GM19463 (cell line): Measurements from ENCODE around the gene DRGX.

Source experiments
- ATAC-seq: cut with Tn5 transposase; IDR thresholded peaks from one replicate; pipeline ENCODE4 v1.9.1; 2021; ENCODE audit warnings: mild to moderate bottlenecking, moderate library complexity; ENCODE audit not compliant: unreplicated experiment

The DRGX gene

DNA sequence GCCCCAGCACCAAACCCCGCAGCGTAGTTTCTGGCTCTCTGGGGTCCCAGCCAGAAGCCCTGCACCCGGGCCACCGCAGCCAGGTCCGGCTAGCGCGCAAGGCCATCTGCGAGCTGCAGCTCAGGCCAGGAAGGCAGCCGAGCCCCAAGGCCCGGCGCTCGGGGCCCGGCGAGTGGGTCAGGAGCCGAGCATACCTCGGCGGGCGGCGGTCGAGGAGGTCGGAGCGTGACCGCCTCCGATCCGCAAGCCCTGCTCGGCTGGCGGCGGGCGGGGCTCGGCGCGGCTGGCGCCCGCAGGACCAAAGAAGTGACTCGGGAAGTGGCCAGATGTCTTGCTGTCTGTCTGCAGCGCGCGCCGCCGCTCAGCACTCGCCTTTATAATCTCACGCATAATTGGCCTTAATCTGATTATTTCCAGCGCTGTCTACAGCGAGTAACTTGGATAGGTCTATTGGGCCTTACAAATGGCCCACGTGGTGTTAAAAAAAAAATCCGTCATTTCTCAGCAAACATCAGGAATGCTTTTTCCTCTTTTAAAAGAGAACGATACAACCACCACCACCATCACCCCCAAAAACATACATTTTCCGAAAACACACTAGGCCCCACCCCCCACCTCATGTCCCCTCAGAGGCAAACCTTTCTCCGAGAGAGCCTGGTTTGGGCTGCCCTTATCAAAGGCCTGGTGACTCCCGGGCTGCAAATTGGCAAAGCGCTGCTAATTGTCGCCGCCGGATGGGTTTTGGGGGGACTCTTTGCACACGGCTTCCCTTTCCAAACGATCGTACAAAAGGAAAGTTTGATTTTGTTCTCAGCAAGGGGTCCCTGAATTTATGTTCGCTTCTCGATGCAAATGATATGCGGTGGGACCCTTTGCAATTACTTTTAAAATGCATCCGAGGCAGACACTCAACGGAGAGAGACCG is at the start of gene DRGX:
DRGX (minus strand) TSS at position 349 of the 925 bp plus-strand sequence. CDS start 649 bp downstream, outside the sequence.
- no peak for ATAC-seq

DNA sequence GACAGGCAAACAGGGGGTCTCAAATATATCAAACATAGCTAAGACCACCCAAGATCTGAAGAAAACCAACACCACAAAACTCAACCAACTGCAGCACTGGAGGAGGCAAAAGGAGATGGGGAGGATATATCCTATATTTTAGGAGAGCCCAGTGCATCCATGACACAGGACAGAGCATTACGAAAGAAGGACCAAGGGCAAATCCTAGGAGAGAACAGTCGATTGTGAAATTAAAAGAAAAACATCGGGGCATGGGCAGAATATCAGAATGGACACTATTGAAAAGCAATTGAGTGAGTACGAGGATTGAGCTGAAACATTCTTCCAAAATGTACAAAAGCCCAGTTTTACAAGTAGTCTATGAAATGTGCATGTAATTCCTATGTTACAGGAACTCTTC is 48.5 kb upstream of the DRGX start:
- no peak for ATAC-seq

DNA sequence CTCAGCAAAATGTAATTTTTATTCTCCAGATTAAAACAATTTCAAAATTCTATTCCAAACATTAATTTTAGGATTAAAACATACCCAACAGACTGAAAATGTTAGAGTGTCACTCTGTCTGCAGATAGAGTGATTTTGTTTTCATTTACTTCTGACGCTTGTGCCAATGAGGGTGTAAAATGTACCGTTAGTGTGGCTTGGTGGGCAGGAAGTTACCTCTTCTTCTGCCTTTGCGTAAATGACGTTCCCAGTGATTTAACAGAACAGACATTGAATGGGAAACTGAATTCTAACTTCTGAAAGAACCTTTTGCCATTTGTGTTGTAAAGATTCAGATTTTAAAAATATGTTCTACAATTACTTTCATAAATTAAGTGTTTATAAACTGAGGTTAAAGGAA is 47.0 kb upstream of the DRGX start:
- no peak for ATAC-seq

GRCh38 chr10:49441488-49442476 is 45.9 kb upstream of the DRGX start:
- no peak for ATAC-seq

DNA sequence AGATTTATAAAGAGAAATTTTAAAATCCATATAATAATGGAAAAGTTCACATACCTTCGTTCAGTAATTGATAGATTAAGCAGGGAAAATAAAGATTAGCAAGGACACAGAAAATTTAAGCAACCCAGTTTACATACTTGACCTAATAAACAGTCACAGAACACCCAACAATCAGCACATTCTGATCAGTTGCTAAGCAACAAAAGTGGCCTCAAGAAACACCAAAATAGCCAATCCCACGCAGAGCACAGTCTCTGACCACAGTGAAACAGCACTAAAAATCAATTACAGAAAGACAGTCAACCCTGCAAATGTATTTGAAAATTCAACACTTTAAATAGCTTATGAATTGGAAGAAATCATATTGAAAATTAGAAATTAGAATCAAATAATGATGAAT is 39.3 kb upstream of the DRGX start:
- no peak for ATAC-seq

GRCh38 chr10:49433069-49433468 is 37.2 kb upstream of the DRGX start:
- no peak for ATAC-seq

- no peak for ATAC-seq
Observed at GRCh38 chr10:49431426-49431825, 35.5 kb upstream of the DRGX start.

GRCh38 chr10:49429458-49429857 is 33.6 kb upstream of the DRGX start:
- ATAC-seq: no peak

GRCh38 chr10:49426490-49427360 is 30.8 kb upstream of the DRGX start:
- no peak for ATAC-seq

GRCh38 chr10:49419005-49419404 is 23.1 kb upstream of the DRGX start:
- no peak for ATAC-seq

GRCh38 chr10:49418328-49418727 is 22.4 kb upstream of the DRGX start:
- no peak for ATAC-seq

DNA sequence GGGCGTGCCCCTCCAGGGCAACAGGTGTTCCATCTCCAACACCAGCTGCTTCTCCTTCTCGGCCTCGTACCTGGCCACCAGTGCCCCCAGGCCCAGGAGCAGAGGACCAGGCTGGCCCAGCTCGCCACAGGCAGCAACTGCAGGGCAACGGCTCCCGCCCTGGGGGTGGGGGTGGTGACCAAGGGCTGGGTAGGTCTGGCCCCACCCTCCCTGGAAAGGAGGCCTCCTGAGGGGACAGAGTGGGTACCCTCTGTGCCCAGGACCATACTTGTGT is 22.1 kb upstream of the DRGX start:
- ATAC-seq: no peak

GRCh38 chr10:49417311-49418052 is 21.6 kb upstream of the DRGX start:
- ATAC-seq: no peak

DNA sequence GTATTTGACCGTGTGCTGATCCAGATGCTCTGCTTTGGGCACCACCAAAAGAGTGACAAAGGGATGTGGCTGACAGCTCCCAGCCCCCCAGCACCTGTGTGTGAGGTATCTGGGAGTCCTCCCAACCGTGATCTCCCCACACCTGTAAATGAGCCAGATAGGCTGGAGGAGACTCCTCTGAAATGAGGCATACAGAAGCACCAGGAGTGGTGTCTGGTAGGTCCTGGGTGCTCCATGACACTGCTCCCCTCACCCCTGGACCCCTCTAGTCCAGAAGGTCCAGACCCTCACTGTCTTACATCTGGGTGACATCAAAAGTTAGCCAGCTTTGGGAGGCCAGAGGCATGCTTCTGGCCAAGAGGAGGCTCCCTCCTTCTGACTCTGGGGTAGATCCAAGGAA is 20.0 kb upstream of the DRGX start:
- no peak for ATAC-seq

- no peak for ATAC-seq
Observed at GRCh38 chr10:49415109-49415508, 19.2 kb upstream of the DRGX start.

DNA sequence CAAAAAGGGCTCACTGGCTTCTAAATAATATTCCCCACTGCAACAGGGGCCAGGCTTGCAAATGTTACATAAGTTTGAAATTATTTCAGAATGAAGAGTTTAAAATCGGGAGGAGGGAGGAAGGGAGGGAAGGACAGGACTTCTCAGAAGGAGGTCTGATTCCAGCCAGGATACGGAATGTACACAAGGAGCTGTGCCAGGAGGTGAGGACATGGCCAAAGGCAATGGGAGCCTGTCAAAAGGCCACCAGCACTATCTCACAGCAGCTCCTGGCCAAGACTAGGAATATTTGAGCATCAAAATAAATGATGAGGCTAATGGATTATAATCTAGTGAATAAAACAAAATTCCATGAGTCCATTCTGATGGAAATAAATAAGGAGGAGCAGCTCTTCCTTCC is 18.6 kb upstream of the DRGX start:
- ATAC-seq: no peak

GRCh38 chr10:49412571-49412970 is 16.7 kb upstream of the DRGX start:
- no peak for ATAC-seq

- no peak for ATAC-seq
Observed at GRCh38 chr10:49410365-49411074, 14.6 kb upstream of the DRGX start.

GRCh38 chr10:49409755-49410154 is 13.9 kb upstream of the DRGX start:
- ATAC-seq: no peak
